NOMO-1 treated with dmso at 0.1 percent for 144 hours (cell line): Measurements from ENCODE around the gene RPTN.
"Not testable (repeated sequence)": the region's sequence is repeated elsewhere in the genome, so short reads cannot be mapped to it uniquely, and the experiment has no call there.

Experiments used
- DNase-seq: peaks from one replicate; lab custom pipeline; 2025; ENCODE audit not compliant: unreplicated experiment; lab: John Stamatoyannopoulos, UW

The RPTN gene

GRCh38 chr1:152165286-152166077 is 6.5 kb upstream of the RPTN start:
- DNase-seq, result no peak

- DNase-seq, result no peak
Measured at GRCh38 chr1:152164517-152165136, 5.6 kb upstream of the RPTN start.

GRCh38 chr1:152162792-152163463 is 3.9 kb upstream of the RPTN start:
- DNase-seq, result no peak

- DNase-seq, result peak; percentile 83
Measured at GRCh38 chr1:152160576-152160975, 1.5 kb upstream of the RPTN start.

- no peak for DNase-seq
Measured at GRCh38 chr1:152153996-152154395, 5.0 kb downstream of the RPTN start.

GRCh38 chr1:152151646-152152045 is 7.4 kb downstream of the RPTN start:
- no peak for DNase-seq

GRCh38 chr1:152148981-152149380 is 10.0 kb downstream of the RPTN start:
- DNase-seq, result no peak

- no peak for DNase-seq
Measured at GRCh38 chr1:152148051-152148450, 11.0 kb downstream of the RPTN start.

GRCh38 chr1:152145769-152146168 is 13.3 kb downstream of the RPTN start:
- DNase-seq, result no peak

GRCh38 chr1:152144674-152145183 is 14.3 kb downstream of the RPTN start:
- not testable (repeated sequence) for DNase-seq

- DNase-seq, result no peak
Measured at GRCh38 chr1:152143150-152143887, 15.7 kb downstream of the RPTN start.

- DNase-seq, result no peak
Measured at GRCh38 chr1:152141971-152142584, 16.9 kb downstream of the RPTN start.

GRCh38 chr1:152137215-152137614 is 21.8 kb downstream of the RPTN start:
- no peak for DNase-seq

- no peak for DNase-seq
Measured at GRCh38 chr1:152130186-152130585, 28.8 kb downstream of the RPTN start.

- no peak for DNase-seq
Measured at GRCh38 chr1:152127673-152128072, 31.4 kb downstream of the RPTN start.

GRCh38 chr1:152125834-152126443 is 33.1 kb downstream of the RPTN start:
- DNase-seq, result no peak

- DNase-seq, result no peak
Measured at GRCh38 chr1:152118915-152119314, 40.1 kb downstream of the RPTN start.

- DNase-seq, result no peak
Measured at GRCh38 chr1:152115344-152115743, 43.7 kb downstream of the RPTN start, which contains the start of gene TCHH. TSS of gene TCHH (minus strand) at chr1:152115444. CDS start at chr1:152114080, 1,364 bp downstream.

GRCh38 chr1:152112885-152113432 is 46.1 kb downstream of the RPTN start:
- DNase-seq, result no peak
